Endothelial cell of umbilical vein (primary cell): ENCODE data around the gene NPB. TPM values are rescaled to one million over a fixed set of nuclear protein-coding genes. Genes with fewer than 3 reads are reported as not detected.

Experiments used
- Bru-seq: library from RNA; stranded (reverse); fragments of 400-500 nt; gene quantifications from one replicate; lab custom pipeline; 2021; lab: Mats Ljungman, UMichigan
- BruChase-seq, 2 experiments: library from RNA; stranded (reverse); fragments of 400-500 nt; gene quantifications; one replicate each; lab custom pipeline; 2021; lab: Mats Ljungman, UMichigan
- BruUV-seq: library from RNA; stranded (reverse); fragments of 400-500 nt; replicated peaks from 2 replicates; lab custom pipeline; 2021; lab: Mats Ljungman, UMichigan
- CTCF ChIA-PET: fragments of 300-600, 350-600 bp; sonication (Branson Sonifier 250); formaldehyde crosslinking; loops from one replicate; lab custom pipeline; 2021; ENCODE audit warnings: antibody characterized with exemption, inconsistent platforms; lab: Charles Lee
- POLR2A ChIA-PET: fragments of 300-600, 350-600 bp; sonication (Branson Sonifier 250); formaldehyde crosslinking; loops from one replicate; lab custom pipeline; 2021; ENCODE audit warnings: antibody characterized with exemption, inconsistent platforms; lab: Charles Lee
- DNase-seq: peaks from one replicate; pipeline ENCODE4 v3.0.0-alpha.2; 2011; ENCODE audit warnings: low read depth, low spot score
- FAIRE-seq: peaks from 2 replicates; lab custom pipeline; 2011; peaks lifted over from hg19 to GRCh38; lab: Jason Lieb, UNC
- H2AFZ ChIP-seq: 2 replicates; pipeline ENCODE4 v1.6.0; 2012; ENCODE audit warnings: low read depth, low read length, control low read depth, inconsistent platforms
- H3K27ac ChIP-seq: 2 replicates; pipeline ENCODE4 v1.5.1; 2011; ENCODE audit warnings: low read depth, mild to moderate bottlenecking, control low read depth, low read length, moderate library complexity; ENCODE audit not compliant: insufficient read depth
- H3K27me3 ChIP-seq, 2 experiments: 2 replicates each; pipeline versions ENCODE4 v1.6.0 to v1.6.1; 2011; ENCODE audit warnings: low read length in 2 of 2, mixed read lengths in 1 of 2; ENCODE audit not compliant: control insufficient read depth in 2 of 2, insufficient read depth in 2 of 2
- H3K36me3 ChIP-seq, 2 experiments: 2 replicates in 1 of 2; 3 replicates in 1 of 2; pipeline ENCODE4 v1.5.1; 2011; ENCODE audit warnings: low read length in 2 of 2, mild to moderate bottlenecking in 1 of 2, moderate library complexity in 1 of 2; ENCODE audit not compliant: control insufficient read depth in 2 of 2, insufficient read depth in 2 of 2; ENCODE audit errors: extremely low read depth in 1 of 2
- H3K4me1 ChIP-seq: 3 replicates; pipeline ENCODE4 v1.5.1; 2011; ENCODE audit warnings: mild to moderate bottlenecking, low read length; ENCODE audit not compliant: control insufficient read depth, insufficient read depth; ENCODE audit errors: extremely low read depth
- H3K4me2 ChIP-seq: 2 replicates; pipeline ENCODE4 v1.6.1; 2011; ENCODE audit warnings: low read length, control low read depth, mixed read lengths; ENCODE audit not compliant: insufficient read depth
- H3K4me3 ChIP-seq, 3 experiments: fragments of 200-600 bp in 1 of 3; sonication (generic), shearing (Covaris generic) in 1 of 3; replicated peaks in 1 of 3; 2 replicates each; pipeline ENCODE4 v1.5.1; 2011 to 2016; ENCODE audit warnings: control low read depth in 3 of 3, low read length in 3 of 3, mild to moderate bottlenecking in 2 of 3, inconsistent platforms in 1 of 3, low read depth in 1 of 3, moderate library complexity in 1 of 3; ENCODE audit not compliant: insufficient read depth in 1 of 3
- H3K79me2 ChIP-seq: 2 replicates; pipeline ENCODE4 v1.6.0; 2012; ENCODE audit warnings: low read length, inconsistent platforms; ENCODE audit not compliant: control insufficient read depth, insufficient read depth
- H3K9ac ChIP-seq: replicated peaks from 2 replicates; pipeline ENCODE3; 2011; ENCODE audit warnings: low read length, control low read depth; ENCODE audit not compliant: insufficient read depth; ENCODE audit errors: extremely low read depth
- H3K9me1 ChIP-seq: replicated peaks from 3 replicates; pipeline ENCODE4 v1.6.0; 2011; ENCODE audit warnings: mild to moderate bottlenecking, low read length; ENCODE audit not compliant: control insufficient read depth, insufficient read depth; ENCODE audit errors: extremely low read depth
- H3K9me3 ChIP-seq: replicated peaks from 2 replicates; pipeline ENCODE4 v1.5.1; 2012; ENCODE audit warnings: low read length, inconsistent platforms; ENCODE audit not compliant: control insufficient read depth, insufficient read depth
- H4K20me1 ChIP-seq: replicated peaks from 2 replicates; pipeline ENCODE3; 2011; ENCODE audit warnings: mild to moderate bottlenecking, low read length; ENCODE audit not compliant: control insufficient read depth, insufficient read depth; ENCODE audit errors: extremely low read depth
- EZH2 ChIP-seq: IDR thresholded peaks from 2 replicates; pipeline ENCODE4 v1.6.1; 2012; ENCODE audit warnings: borderline replicate concordance, low read depth, mild to moderate bottlenecking, moderate library complexity, low read length, inconsistent platforms; ENCODE audit not compliant: severe bottlenecking
- FOS ChIP-seq: IDR thresholded peaks from 2 replicates; pipeline ENCODE4 v1.6.1; 2011; ENCODE audit warnings: mild to moderate bottlenecking, low read length, moderate library complexity, borderline replicate concordance; ENCODE audit not compliant: insufficient read depth
- GATA2 ChIP-seq: IDR thresholded peaks from 2 replicates; pipeline ENCODE4 v1.7.0; 2011; ENCODE audit warnings: low read depth, mild to moderate bottlenecking, moderate library complexity, mixed read lengths, low read length; ENCODE audit not compliant: insufficient read length, insufficient read depth
- JUN ChIP-seq: IDR thresholded peaks from 2 replicates; pipeline ENCODE4 v1.6.1; 2011; ENCODE audit warnings: borderline replicate concordance, low read depth; ENCODE audit not compliant: insufficient read length, insufficient read depth
- MAX ChIP-seq: IDR thresholded peaks from 2 replicates; pipeline ENCODE4 v1.6.1; 2011; ENCODE audit not compliant: insufficient read depth, insufficient read length
- MYC ChIP-seq: IDR thresholded peaks from one replicate; pipeline ENCODE4 v1.6.1; 2011; ENCODE audit warnings: mild to moderate bottlenecking, low read depth, low read length
- POLR2A ChIP-seq: IDR thresholded peaks from 2 replicates; pipeline ENCODE4 v1.6.1; 2012; ENCODE audit warnings: low read depth, mild to moderate bottlenecking, control low read depth, low read length
- POLR2AphosphoS5 ChIP-seq: IDR thresholded peaks from 2 replicates; pipeline ENCODE4 v1.6.1; 2012; ENCODE audit warnings: low read depth, mild to moderate bottlenecking, control low read depth, low read length, moderate library complexity; ENCODE audit not compliant: insufficient read depth
- dilution Hi-C: fragments of 300-500 bp; cut with MboI; formaldehyde crosslinking; loops from one replicate; pipeline ENCODE4 v1.15.0; 2019; ENCODE audit warnings: low sequenced_read_pairs; ENCODE audit not compliant: extremely low pct_ligation_motif_present
- intact Hi-C: fragments of 100-400 bp; cut with micrococcal nuclease; formaldehyde crosslinking; loops from one replicate; pipeline ENCODE4 v1.10.0; 2022
- long read RNA-seq: library from polyadenylated mRNA; stranded (forward); transcript quantifications from one replicate; pipeline ENCODE4 v2.0.0, GENCODE V29; 2021
- polyA minus RNA-seq, 3 experiments: library from RNA; depleted of rRNA, polyadenylated mRNA; stranded (reverse); fragments of >200 nt; gene quantifications; 1 replicate in 1 of 3; 2 replicates in 2 of 3; pipeline ENCODE4 v1.2.3, GENCODE V29; 2011
- polyA plus RNA-seq, 4 experiments: library from polyadenylated mRNA; depleted of rRNA in 3 of 4; stranded (reverse) in 3 of 4; unstranded in 1 of 4; fragments of >200 nt; gene quantifications; 2 replicates each; pipeline versions ENCODE4 v1.2.1 to v1.2.3, GENCODE V29; 2011 to 2012; ENCODE audit warnings: missing spikeins in 1 of 4
- total RNA-seq: library from RNA; stranded (reverse); gene quantifications from 2 replicates; pipeline ENCODE4 v1.2.3, GENCODE V29; 2021
- TF ChIP-seq, protein P1 (sequence below), 2 donors: IDR thresholded peaks; 1 replicate in 1 of 2; 2 replicates in 1 of 2; pipeline ENCODE4 v1.5.1; 2011; ENCODE audit warnings: low read length in 2 of 2, mild to moderate bottlenecking in 2 of 2, moderate library complexity in 2 of 2, control low read depth in 1 of 2, inconsistent platforms in 1 of 2, low read depth in 1 of 2; ENCODE audit not compliant: insufficient read depth in 1 of 2; ENCODE audit errors: extremely low read depth in 1 of 2

NPB gene
- total RNA-seq: 0.42 TPM in 1 of 2 replicates, not detected in the other
- polyA plus RNA-seq: 0.33 and 0.81 TPM in 2 replicates
- polyA plus RNA-seq (2011; cell fraction: cytosol; rRNA removed): 0.09 and 0.23 TPM in 2 replicates
- not detected in 2 replicates for polyA plus RNA-seq (2011; cell fraction: nucleus; rRNA removed)
- 0.41 TPM in 1 of 2 replicates, not detected in the other for polyA plus RNA-seq (2012)
- not detected in 2 replicates for polyA minus RNA-seq
- not detected for polyA minus RNA-seq (2011; cell fraction: cytosol; rRNA and poly(A)+ RNA removed)
- polyA minus RNA-seq (2011; cell fraction: nucleus; rRNA and poly(A)+ RNA removed): not detected in 2 replicates
- Bru-seq, nascent RNA: percentile 18 among the genes with signal in this experiment
- percentile 19 among the genes with signal in this experiment for BruChase-seq, experiment 1, labeled RNA remaining after a 6-hour chase
- BruChase-seq, experiment 2, labeled RNA remaining after a 2-hour chase: percentile 19 among the genes with signal in this experiment
- long read RNA-seq, partial matches to known transcripts: 0 of 2 reads
- long read RNA-seq, other reads (novel, unspliced or antisense): 0 of 2 reads

DNA sequence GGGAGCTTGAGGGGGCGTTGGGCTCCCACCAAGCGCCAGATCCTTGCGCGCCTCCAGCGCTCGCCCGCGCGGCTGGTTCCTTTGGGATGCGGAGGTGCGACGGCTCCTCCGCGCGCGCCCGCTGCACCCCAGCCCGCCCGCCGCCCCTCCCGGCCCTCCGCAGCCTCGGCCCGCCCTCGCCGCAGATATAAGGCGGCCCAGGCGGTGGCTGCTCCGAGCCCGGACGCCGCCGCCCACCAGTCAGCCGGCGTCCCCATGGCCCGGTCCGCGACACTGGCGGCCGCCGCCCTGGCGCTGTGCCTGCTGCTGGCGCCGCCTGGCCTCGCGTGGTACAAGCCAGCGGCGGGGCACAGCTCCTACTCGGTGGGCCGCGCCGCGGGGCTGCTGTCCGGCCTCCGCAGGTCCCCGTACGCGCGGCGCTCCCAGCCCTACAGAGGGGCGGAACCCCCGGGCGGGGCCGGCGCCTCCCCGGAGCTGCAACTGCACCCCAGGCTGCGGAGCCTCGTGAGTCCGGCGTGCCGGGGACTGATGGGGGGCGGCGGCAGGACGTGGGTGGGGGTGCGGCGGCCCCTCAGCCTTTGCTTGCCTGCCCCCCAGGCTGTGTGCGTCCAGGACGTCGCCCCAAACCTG lies at the start of gene NPB:
NPB (plus strand) TSS at position 216 of the 630 bp plus-strand sequence; CDS start at position 256, 40 bp downstream.
- Histone ChIP-seq H3K4me2 (peak within 1 kb of the TSS; percentile 43), H3K79me2 (no peaks in the 10 kb centered on the region), H3K9me1 (no peaks in the 10 kb centered on the region), H3K4me3 (peak within 1 kb of the TSS in 1 of 3 experiments; percentile 12), H3K4me1 (peaks cover 3% of the 10 kb centered on the region), H3K9me3 (no peaks in the 10 kb centered on the region), H3K27me3 (no peaks in the 10 kb centered on the region), H3K36me3 (peaks cover 2 to 8% of the 10 kb centered on the region in 2 experiments), H3K9ac (no peak within 1 kb of the TSS), H3K27ac (no peak within 1 kb of the TSS), H4K20me1 (no peaks in the 10 kb centered on the region), H2AFZ (no peak within 1 kb of the TSS)
- POLR2A ChIA-PET: no interaction called here
- intact Hi-C loops (no loop called here), dilution Hi-C loops (no loop called here)
- no peak for FAIRE-seq
- CTCF ChIA-PET: interaction anchor here (0.7 kb wide), 2 partner anchors 10 to 128 kb away, joined by 3 read pairs; no protein-coding TSS in a partner anchor
- DNase-seq: no peak
- BruUV-seq: no TSS peak
- TF ChIP-seq MYC: no peak
- peak; percentile 69 for TF ChIP-seq EZH2

DNA sequence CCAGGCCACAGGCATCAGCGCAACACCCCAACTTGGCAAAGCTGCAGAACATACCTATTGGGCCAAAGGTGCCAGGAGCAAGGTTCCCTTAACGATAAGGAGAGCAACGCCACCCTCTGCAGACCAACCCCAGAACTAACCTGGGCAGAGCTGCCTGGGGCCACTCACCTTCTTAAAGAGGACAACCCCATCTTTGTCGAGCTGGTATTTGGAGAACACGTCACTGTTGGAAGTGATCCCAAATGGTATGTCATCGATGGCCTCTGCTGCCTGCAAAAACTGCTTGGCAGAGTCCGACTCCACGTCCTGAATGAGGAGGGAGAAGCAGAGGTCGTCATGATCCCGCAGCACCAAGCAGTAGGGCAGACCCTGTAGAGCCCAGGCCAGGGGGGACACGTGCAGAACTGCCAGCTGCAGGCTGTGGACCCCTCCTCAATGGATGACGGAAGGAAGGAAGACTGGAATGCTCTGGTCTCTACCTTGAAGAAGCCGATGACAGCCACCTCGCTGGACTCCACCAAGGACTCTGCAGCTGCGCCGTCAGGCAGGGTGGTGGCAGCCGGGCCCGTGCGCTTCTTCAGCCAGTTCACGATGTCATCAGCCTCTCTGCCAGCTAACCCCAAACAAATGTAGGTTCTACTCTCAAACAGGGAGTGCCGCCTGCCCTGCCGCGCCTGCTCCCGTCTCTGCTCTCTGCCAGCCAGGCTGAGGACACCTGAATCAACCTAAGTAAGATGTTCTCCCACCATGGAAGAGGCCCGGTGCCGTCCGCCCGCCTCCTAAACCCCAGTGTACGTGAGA lies 46.9 kb upstream of the NPB start:
- H3K4me3 ChIP-seq: no peak overlapping the region
- H3K79me2 ChIP-seq: peaks cover 66% of the 10 kb centered on the region
- dilution Hi-C loops (no loop called here), intact Hi-C loops (no loop called here)
- POLR2A ChIA-PET: no interaction called here
- FAIRE-seq (no peak), DNase-seq (no peak)
- no peak overlapping the region for H3K27ac ChIP-seq
- CTCF ChIA-PET: interaction anchor here (1.0 to 1.5 kb wide), 2 partner anchors 10 to 104 kb away, joined by 3 read pairs; no protein-coding TSS in a partner anchor
- no TSS peak for BruUV-seq
- TF ChIP-seq, protein P1, sequence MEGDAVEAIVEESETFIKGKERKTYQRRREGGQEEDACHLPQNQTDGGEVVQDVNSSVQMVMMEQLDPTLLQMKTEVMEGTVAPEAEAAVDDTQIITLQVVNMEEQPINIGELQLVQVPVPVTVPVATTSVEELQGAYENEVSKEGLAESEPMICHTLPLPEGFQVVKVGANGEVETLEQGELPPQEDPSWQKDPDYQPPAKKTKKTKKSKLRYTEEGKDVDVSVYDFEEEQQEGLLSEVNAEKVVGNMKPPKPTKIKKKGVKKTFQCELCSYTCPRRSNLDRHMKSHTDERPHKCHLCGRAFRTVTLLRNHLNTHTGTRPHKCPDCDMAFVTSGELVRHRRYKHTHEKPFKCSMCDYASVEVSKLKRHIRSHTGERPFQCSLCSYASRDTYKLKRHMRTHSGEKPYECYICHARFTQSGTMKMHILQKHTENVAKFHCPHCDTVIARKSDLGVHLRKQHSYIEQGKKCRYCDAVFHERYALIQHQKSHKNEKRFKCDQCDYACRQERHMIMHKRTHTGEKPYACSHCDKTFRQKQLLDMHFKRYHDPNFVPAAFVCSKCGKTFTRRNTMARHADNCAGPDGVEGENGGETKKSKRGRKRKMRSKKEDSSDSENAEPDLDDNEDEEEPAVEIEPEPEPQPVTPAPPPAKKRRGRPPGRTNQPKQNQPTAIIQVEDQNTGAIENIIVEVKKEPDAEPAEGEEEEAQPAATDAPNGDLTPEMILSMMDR (IDR thresholded peaks at IDR 0.05; ENCODE audit: extremely low read depth in 1 of 2, insufficient read depth in 1 of 2, low read depth in 1 of 2, low read length in 2 of 2): no peak
- no peak for TF ChIP-seq MAX
- no peak for TF ChIP-seq JUN
- no peak for TF ChIP-seq FOS
- TF ChIP-seq EZH2: no peak
- no peak for TF ChIP-seq MYC
- TF ChIP-seq GATA2: no peak
- TF ChIP-seq POLR2A: no peak
- no peak for TF ChIP-seq POLR2AphosphoS5
- H3K4me1 ChIP-seq: peaks cover 16% of the 10 kb centered on the region
- no peak overlapping the region for H3K4me2 ChIP-seq
- no peaks in the 10 kb centered on the region for H3K9me3 ChIP-seq
- no peak overlapping the region for H3K9ac ChIP-seq
- H4K20me1 ChIP-seq: no peaks in the 10 kb centered on the region
- H2AFZ ChIP-seq: no peak overlapping the region
- H3K9me1 ChIP-seq: no peaks in the 10 kb centered on the region
- H3K36me3 ChIP-seq: peaks cover 17 to 56% of the 10 kb centered on the region in 2 experiments
- no peaks in the 10 kb centered on the region for H3K27me3 ChIP-seq
